ENCODE data around the gene AFG1L. TPM values are rescaled to one million over a fixed set of nuclear protein-coding genes. Genes with fewer than 3 reads are reported as not detected.
"Not testable (repeated sequence)": the region's sequence is repeated elsewhere in the genome, so short reads cannot be mapped to it uniquely, and the experiment has no call there.

Gene AFG1L
- 1 to 10 TPM; 2.7 TPM for total RNA-seq
- 1 to 10 TPM; 2.7 to 2.8 TPM for polyA plus RNA-seq

DNA sequence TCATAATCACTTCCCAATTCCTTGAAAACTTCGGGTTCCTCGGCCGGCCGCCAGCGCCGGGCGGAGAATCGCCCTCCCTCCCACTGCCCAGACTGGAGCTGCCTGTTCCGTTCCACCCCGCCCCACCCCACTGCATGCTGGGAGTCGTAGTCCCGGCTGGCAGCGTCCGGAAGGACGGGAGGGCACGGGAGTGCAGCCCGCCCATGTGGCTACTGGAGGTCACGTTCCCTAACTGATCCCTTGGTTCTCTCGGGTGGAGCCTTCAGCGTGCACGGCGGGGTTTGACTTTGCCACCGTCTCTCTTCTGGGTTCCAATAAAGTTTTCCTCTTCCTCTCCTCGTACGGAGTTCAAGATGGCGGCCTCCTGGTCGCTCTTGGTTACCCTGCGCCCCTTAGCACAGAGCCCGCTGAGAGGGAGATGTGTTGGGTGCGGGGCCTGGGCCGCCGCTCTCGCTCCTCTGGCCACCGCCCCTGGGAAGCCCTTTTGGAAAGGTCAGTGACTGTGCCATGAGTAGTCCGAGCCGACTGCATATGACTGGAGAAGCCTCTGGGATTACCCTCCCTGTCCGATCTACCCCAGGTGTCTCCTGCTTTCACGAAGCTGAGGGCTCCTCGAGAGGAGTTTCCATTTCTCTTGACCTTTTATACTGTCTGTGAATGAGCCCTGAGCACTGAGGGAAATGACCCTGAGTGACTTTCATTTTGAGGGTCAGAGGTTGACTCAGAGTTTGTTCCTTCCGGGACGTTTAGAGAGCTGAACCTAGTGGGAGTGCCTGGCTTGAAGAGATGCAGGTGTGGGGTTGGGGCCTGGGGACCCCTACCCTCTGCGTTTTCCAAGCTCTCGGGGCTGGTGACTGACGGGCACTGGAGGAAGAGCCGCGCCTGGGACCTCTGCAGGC, at the start of gene AFG1L:
Gene AFG1L (plus strand): TSS at position 328 of the 899 bp plus-strand sequence. CDS start 26 bp downstream, at position 354.
- peak; percentile 96 for DNase-seq (ENCODE audit: low spot score)
- Histone ChIP-seq H3K4me3 (ENCODE audit: low read depth in 1 of 3, low read length in 3 of 3) (peak within 1 kb of the TSS; percentile 63 to 83 (median 82)), H3K27ac (ENCODE audit: low read depth in 1 of 2, low read length in 2 of 2) (peak within 1 kb of the TSS; percentile 90 to 99), H3K9ac (ENCODE audit: low read depth in 1 of 2, low read length in 2 of 2) (peak within 1 kb of the TSS; percentile 69 to 97), H3K9me3 (ENCODE audit: control insufficient read depth in 4 of 4, low read length in 3 of 4) (no peaks in the 10 kb centered on the region), H3K4me1 (ENCODE audit: control insufficient read depth in 4 of 4, insufficient read depth in 4 of 4, low read length in 3 of 4) (peaks cover 0 to 3% (median 2%) of the 10 kb centered on the region in 4 donors), H3K36me3 (ENCODE audit: control insufficient read depth in 4 of 4, insufficient read depth in 3 of 4, low read depth in 1 of 4, low read length in 3 of 4) (no peaks in the 10 kb centered on the region), H3K27me3 (ENCODE audit: control insufficient read depth in 4 of 4, insufficient read depth in 4 of 4, low read length in 3 of 4) (no peaks in the 10 kb centered on the region)
- WGBS: under 1% methylated on average over 46 of the region's 46 CpGs
- TF ChIP-seq MAX (IDR thresholded peaks at IDR 0.05) (peak; percentile 67), SP1 (IDR thresholded peaks at IDR 0.05) (peak; percentile 67), YY1 (IDR thresholded peaks at IDR 0.05) (peak; percentile 99), GABPA (IDR thresholded peaks at IDR 0.05 in 1 of 2, conservative IDR thresholded peaks at IDR 0.05 in 1 of 2) (peak; percentile 40 to 85), RXRA (IDR thresholded peaks at IDR 0.05) (peak; percentile 82 to 93), HNF4G (IDR thresholded peaks at IDR 0.05) (peak; percentile 20), FOXA1 (IDR thresholded peaks at IDR 0.05) (no peak), RAD21 (IDR thresholded peaks at IDR 0.05) (peak in 1 of 2 donors; percentile 24), HNF4A (conservative IDR thresholded peaks at IDR 0.05) (peak; percentile 29 to 37), ATF3 (IDR thresholded peaks at IDR 0.05) (peak; percentile 22), EGR1 (IDR thresholded peaks at IDR 0.05; ENCODE audit: low read depth in 2 of 2) (no peak), FOXA2 (IDR thresholded peaks at IDR 0.05) (no peak), NR2F2 (IDR thresholded peaks at IDR 0.05) (peak; percentile 86), TAF1 (conservative IDR thresholded peaks at IDR 0.05) (peak; percentile 56), JUND (IDR thresholded peaks at IDR 0.05) (peak; percentile 29 to 30)
- TF ChIP-seq, protein P1, sequence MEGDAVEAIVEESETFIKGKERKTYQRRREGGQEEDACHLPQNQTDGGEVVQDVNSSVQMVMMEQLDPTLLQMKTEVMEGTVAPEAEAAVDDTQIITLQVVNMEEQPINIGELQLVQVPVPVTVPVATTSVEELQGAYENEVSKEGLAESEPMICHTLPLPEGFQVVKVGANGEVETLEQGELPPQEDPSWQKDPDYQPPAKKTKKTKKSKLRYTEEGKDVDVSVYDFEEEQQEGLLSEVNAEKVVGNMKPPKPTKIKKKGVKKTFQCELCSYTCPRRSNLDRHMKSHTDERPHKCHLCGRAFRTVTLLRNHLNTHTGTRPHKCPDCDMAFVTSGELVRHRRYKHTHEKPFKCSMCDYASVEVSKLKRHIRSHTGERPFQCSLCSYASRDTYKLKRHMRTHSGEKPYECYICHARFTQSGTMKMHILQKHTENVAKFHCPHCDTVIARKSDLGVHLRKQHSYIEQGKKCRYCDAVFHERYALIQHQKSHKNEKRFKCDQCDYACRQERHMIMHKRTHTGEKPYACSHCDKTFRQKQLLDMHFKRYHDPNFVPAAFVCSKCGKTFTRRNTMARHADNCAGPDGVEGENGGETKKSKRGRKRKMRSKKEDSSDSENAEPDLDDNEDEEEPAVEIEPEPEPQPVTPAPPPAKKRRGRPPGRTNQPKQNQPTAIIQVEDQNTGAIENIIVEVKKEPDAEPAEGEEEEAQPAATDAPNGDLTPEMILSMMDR (IDR thresholded peaks at IDR 0.05; ENCODE audit: low read depth, low read length, missing input control): no peak
- TF ChIP-seq, protein P2, sequence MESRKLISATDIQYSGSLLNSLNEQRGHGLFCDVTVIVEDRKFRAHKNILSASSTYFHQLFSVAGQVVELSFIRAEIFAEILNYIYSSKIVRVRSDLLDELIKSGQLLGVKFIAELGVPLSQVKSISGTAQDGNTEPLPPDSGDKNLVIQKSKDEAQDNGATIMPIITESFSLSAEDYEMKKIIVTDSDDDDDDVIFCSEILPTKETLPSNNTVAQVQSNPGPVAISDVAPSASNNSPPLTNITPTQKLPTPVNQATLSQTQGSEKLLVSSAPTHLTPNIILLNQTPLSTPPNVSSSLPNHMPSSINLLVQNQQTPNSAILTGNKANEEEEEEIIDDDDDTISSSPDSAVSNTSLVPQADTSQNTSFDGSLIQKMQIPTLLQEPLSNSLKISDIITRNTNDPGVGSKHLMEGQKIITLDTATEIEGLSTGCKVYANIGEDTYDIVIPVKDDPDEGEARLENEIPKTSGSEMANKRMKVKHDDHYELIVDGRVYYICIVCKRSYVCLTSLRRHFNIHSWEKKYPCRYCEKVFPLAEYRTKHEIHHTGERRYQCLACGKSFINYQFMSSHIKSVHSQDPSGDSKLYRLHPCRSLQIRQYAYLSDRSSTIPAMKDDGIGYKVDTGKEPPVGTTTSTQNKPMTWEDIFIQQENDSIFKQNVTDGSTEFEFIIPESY (IDR thresholded peaks at IDR 0.05): peak; percentile 52
- TF ChIP-seq, protein P3, sequence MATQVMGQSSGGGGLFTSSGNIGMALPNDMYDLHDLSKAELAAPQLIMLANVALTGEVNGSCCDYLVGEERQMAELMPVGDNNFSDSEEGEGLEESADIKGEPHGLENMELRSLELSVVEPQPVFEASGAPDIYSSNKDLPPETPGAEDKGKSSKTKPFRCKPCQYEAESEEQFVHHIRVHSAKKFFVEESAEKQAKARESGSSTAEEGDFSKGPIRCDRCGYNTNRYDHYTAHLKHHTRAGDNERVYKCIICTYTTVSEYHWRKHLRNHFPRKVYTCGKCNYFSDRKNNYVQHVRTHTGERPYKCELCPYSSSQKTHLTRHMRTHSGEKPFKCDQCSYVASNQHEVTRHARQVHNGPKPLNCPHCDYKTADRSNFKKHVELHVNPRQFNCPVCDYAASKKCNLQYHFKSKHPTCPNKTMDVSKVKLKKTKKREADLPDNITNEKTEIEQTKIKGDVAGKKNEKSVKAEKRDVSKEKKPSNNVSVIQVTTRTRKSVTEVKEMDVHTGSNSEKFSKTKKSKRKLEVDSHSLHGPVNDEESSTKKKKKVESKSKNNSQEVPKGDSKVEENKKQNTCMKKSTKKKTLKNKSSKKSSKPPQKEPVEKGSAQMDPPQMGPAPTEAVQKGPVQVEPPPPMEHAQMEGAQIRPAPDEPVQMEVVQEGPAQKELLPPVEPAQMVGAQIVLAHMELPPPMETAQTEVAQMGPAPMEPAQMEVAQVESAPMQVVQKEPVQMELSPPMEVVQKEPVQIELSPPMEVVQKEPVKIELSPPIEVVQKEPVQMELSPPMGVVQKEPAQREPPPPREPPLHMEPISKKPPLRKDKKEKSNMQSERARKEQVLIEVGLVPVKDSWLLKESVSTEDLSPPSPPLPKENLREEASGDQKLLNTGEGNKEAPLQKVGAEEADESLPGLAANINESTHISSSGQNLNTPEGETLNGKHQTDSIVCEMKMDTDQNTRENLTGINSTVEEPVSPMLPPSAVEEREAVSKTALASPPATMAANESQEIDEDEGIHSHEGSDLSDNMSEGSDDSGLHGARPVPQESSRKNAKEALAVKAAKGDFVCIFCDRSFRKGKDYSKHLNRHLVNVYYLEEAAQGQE (IDR thresholded peaks at IDR 0.05): peak; percentile 49

GRCh38 chr6:108245095-108245494, 49.8 kb upstream of the AFG1L start:
- not testable (repeated sequence) for H3K36me3 ChIP-seq (ENCODE audit: control insufficient read depth in 4 of 4, insufficient read depth in 3 of 4, low read depth in 1 of 4, low read length in 3 of 4); H3K27me3 ChIP-seq (ENCODE audit: control insufficient read depth in 4 of 4, insufficient read depth in 4 of 4, low read length in 3 of 4); H3K4me1 ChIP-seq (ENCODE audit: control insufficient read depth in 4 of 4, insufficient read depth in 4 of 4, low read length in 3 of 4); H3K9me3 ChIP-seq (ENCODE audit: control insufficient read depth in 4 of 4, low read length in 3 of 4); DNase-seq (ENCODE audit: low spot score); H3K9ac ChIP-seq (ENCODE audit: low read depth in 1 of 2, low read length in 2 of 2); H3K4me3 ChIP-seq (ENCODE audit: low read depth in 1 of 3, low read length in 3 of 3); H3K27ac ChIP-seq (ENCODE audit: low read depth in 1 of 2, low read length in 2 of 2)
- WGBS: 96% methylated on average over 7 of the region's 7 CpGs

Measured in liver (tissue), 9 donors.